ENCODE measurements around the gene TMEM30B.
A peak's percentile ranks its signal among the peaks of the same experiment; 100 is the strongest.
"Not testable (repeated sequence)": the region's sequence is repeated elsewhere in the genome, so short reads cannot be mapped to it uniquely, and the experiment has no call there.

Gene TMEM30B

DNA sequence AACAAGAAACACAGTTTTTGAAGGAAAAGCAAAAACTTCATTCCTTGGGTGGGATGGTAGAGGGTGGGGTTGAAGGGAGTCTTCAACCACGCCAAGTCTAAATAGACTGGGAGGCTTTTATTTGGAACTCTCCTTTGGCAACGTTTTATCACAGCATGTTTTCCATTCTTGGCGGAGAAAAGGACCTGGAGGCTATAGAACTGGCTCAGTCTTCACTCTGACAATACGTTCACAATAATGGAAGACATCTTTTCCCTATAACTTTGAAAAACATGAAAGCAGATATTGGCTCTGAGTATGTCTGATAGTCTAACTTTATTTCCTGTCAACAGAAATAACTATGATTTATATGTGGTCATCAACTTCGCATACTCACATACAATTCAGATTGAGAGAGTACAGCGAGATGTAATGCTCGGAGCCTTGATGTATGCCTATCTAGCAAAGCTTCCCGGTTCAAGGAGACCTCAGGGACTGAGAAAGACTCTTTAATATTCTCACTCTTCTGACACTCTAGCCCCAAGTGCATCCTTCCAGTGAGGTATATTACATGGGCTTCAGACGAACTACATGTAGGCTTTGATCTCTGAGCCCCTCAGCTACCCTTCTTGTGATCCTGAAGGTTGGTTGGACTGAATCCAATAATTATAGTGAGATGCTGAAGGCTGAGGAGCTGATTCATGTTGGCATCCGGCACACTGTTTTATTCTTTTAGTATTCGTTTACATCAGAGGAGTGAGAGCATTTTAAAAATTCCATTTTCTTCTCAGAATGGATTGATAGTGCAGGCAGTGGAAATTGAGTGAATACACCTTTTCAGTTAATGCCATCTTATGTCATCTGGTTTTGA is 14.0 kb downstream of the TMEM30B start:
- DNase-seq (ENCODE audit: low read depth in 2 of 2, low spot score in 1 of 2): no peak

DNA sequence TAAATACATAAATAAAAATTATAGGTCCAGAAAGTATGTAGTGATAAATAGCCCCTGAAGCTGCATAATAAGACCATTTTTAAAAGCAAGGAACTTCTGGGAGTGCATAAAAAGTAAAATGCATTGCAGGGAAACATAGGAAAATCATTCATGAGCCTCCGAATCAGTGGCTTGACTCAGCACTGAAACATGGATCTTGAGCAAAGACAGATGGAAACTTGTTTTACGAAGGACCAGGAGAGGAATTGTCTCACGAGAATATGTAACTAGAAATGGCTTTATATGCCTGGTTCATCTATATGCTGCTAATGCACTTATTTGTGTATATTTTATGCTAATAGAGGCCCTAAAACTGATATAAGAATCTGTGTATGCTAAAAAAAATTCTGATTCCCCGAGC is 14.7 kb downstream of the TMEM30B start:
- no peak for DNase-seq (ENCODE audit: low read depth in 2 of 2, low spot score in 1 of 2)

DNA sequence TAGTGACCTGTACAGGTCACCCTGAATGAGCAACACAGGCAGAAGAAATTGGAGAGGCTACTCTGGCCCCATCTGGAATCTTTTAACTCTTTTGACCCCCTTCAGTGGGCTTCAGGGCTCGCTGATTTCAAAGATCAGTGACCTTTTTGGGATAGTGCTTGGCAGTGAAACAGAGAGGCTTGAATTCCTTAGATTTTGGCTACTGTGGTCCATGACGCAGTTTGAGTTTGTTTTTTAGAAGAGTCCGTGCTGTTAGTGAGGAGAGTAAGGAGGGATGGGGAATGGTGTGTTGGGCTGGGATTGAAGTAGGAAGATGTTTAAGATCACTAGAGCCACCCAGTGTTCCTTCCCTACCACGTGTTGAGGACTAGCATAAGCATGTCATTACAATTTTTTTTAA is 16.5 kb downstream of the TMEM30B start:
- DNase-seq (ENCODE audit: low read depth in 2 of 2, low spot score in 1 of 2): no peak

DNA sequence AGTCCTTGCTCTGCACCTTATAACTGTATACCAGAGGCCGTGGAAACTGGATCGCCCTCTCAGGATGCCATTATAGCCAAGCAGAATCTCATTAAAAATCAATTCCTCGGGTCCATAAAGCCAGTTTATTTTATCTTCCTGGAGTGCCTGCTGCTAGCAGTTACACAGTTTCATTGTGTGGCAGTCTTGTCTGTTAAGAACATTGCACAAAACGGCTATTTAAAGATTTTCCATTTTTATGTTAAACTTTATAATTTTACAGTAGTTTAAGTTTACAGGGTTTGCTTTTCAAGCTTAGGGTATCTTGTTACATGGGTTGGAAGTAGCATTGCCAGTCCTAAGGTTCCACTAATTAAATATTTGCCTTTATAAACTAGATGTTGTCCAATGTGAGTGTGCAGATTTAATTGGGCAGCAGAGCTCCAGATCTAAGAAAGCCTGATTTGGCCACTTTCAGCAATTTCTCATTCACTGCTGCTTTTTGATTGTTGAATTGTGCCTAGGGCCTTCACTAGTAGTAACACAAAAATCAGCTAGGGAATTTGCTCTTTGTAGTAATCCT is 17.0 kb downstream of the TMEM30B start:
- DNase-seq (ENCODE audit: low read depth in 2 of 2, low spot score in 1 of 2): no peak

DNA sequence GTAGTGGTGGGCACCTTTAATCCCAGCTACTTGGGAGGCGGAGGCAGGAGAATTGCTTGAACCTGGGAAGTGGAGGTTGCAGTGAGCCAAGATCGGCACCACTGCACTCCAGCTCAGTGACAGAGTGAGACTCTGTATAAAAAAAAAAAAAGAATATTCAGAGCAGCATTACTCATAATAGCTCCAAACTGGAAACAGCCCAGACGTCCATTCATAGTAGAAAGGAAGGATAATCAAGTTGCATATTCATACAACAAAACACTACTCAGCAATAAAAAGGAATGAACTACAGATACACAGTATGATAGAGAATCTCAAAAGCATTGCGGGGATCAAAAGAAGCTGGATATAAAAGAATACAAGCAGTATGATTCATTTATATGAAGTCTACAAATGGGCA is 19.1 kb downstream of the TMEM30B start:
- no peak for DNase-seq (ENCODE audit: low read depth in 2 of 2, low spot score in 1 of 2)

DNA sequence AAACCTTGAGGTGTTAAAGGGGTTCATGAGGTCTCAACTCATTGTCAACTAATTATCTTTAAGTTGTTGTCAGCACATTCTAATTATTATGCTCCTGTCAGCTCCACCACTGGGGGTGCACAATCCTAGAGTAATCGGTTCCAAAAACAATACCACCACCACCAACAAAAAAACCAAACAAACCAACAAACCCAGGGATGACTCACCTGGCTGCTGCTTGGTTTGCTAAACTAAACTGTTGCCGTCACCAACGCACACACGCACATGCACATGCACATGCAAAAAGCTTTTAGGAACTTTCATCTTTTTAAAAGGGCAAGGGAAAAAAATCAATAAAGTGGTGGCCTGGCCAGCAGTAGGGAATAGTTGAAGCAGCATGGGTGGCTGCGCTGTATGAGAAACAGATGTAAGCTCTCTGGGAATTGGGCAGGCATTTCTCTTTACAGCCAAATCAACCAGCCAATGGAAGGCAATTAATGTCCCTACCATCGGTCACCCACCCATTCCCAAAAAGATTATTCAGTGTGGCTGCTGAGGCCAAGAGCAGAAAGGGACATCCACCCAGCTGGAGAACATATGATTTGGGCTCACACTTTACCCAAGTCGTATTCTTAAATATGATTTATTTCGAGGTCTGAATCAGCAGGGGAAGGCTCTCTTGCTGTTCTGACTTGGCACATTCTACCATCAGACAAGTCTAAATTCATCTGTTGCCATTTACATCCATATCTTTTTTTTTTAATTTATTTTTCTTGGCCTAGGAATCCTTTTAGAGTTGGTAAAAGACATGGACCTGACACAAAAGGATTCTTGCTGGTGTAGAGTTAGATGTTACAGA is 20.0 kb downstream of the TMEM30B start:
- DNase-seq (ENCODE audit: low read depth in 2 of 2, low spot score in 1 of 2): no peak

DNA sequence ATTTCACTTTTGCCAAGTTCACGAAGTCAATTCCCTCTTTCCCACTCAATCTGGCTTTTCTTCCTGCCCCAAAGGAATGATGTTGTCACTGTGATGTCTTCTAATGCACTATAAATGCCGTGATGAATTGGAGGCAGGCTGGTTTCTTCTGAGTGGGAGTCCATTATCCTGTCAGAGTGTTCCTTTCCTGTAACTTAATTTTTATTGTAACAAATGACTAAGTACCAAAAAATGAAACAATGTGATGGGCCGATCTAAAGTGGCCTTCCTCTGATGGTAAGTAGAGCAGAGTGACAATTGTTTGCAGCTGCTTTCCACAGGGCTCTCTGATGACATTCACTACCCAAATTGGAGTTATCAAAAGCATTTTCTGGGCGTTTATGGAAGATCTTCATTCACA is 22.2 kb downstream of the TMEM30B start:
- no peak for DNase-seq (ENCODE audit: low read depth in 2 of 2, low spot score in 1 of 2)

DNA sequence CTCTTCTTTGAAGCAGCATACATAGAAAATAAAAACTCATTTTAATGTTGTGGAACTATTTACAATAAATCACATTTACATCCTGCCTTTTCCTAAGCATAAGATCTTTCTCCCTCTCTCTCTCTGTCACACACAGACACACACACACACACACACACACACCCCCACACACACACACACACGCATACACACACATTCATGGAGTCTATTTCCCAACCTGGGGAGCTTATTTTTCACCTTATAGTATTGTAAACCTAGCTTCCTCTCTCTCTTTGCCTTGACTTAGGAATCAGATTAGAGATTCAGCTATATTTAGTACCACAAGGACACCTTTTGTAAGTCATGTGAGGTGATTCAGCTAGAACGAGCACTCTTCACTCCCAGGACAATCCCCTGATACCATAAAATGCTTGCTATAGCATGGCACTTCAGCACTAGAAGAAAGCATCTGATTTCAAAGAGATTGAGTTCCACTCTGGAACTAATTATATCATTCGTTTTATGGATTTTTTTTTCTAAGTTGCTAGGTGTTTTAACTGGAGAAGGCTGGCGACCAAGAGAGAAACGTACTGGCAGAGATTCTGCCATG is 23.6 kb downstream of the TMEM30B start:
- DNase-seq (ENCODE audit: low read depth in 2 of 2, low spot score in 1 of 2): no peak

DNA sequence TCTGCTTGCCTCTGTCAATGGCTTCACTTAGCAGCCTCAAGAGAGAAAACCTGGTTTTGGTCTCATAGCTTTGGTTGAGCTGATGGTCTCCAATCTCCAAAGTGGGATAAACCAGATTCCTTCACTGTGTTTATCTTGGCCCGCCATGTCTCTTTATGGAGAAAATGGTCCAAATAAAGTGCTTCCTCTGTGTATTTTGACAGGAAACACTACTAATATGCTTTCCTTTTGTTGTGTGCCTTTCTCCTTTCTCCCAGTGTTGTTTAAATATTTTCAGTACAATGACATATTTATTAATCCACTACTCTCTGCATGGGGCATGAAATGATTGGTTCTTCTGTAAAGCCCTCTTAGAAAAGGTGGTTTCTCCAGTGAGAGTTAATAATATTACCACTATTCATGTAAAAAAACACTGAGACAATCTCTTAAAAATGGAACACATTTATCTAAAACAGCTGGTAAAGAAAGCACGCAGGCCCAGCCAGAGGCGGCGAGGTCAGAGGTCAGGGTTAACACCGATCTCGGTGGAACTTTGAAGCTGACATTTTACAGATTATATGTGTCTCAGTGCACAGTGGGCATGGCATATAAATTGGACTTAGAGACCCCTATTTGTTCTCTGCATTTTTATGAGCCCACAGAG is 24.2 kb downstream of the TMEM30B start:
- DNase-seq (ENCODE audit: low read depth in 2 of 2, low spot score in 1 of 2): no peak

DNA sequence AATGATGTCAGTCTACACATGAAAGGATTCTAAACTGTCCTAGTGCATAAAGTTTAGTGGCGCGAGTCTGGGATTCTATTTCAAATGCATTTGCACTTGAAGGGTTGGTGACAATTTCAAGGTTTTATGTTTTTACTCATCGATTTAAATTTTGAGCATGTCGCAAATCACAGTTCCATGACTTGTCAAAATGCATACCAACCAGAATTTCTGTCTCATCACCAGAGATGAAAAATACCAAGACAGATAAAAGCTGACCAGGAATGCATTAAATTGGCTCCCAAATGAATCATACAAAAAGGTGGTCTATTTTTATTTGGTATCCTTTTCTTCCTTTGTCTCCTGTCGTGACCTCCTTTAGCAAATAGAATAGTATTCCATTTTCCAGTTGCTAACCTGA is 25.2 kb downstream of the TMEM30B start:
- DNase-seq (ENCODE audit: low read depth in 2 of 2, low spot score in 1 of 2): no peak

DNA sequence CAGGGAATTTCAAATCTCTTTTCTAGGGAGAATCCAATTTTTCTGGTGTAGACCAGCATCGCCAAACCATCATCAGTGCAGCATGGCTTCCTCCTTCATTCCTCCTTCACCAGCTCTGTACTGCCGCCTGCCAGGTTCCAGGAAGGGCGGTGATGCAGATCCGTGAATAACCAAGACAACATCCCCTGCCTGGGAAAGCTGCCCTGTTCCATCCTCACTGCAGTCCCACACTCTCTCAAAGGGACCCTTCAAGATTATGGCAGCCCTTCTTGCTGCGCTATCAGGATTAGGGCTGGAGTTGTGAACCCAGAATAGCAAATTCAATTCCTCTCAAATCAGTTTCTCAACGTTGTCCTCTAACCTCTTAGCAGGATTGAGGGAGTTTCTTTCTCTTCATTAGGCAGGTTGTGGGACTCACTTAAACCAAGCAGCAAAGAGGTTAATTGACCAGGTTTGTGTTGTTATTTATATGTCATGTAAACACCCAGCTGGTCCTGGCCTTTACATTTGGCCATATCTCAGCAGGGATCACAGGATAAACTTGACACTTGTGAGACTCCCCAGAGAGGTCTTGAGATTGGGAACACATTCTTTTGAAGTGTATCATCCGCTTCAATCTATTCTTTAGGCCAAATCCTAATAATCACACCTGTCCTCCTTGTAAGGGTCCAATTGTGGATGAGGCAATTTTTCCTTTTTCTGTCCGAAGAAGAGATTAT is 26.2 kb downstream of the TMEM30B start:
- DNase-seq (ENCODE audit: low read depth in 2 of 2, low spot score in 1 of 2): no peak

DNA sequence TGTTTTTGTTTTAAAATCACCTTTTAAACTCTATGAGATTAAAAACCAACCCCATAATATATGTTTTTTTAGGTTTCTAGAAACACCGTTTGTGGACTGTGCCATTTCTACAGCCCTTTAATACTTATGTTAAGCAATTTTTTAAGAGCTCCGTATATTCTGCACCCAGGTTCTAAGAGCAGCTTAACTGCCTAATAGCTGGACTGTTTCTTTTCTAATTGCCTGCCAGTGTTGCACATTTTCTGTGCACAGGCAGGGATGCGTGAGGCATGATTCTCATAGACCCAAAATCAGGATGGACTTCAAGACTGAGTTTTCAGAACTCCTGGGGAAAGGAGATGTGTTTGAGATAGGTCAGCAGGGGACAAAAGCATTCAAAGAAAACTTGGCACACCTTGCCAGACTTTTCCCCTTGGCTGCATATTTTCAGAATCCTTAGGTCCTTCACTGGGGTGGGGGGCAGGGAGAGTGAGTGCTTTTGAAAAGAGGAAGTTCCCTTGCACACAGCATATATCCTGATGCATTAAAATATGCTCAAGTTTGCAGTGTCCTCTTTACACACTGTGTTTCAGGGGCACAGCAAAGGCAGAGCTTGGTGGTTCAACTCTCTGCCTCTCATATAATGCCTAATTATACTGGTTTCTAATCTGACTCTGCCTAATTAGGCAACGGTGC is 27.9 kb downstream of the TMEM30B start:
- DNase-seq (ENCODE audit: low read depth in 2 of 2, low spot score in 1 of 2): no peak

DNA sequence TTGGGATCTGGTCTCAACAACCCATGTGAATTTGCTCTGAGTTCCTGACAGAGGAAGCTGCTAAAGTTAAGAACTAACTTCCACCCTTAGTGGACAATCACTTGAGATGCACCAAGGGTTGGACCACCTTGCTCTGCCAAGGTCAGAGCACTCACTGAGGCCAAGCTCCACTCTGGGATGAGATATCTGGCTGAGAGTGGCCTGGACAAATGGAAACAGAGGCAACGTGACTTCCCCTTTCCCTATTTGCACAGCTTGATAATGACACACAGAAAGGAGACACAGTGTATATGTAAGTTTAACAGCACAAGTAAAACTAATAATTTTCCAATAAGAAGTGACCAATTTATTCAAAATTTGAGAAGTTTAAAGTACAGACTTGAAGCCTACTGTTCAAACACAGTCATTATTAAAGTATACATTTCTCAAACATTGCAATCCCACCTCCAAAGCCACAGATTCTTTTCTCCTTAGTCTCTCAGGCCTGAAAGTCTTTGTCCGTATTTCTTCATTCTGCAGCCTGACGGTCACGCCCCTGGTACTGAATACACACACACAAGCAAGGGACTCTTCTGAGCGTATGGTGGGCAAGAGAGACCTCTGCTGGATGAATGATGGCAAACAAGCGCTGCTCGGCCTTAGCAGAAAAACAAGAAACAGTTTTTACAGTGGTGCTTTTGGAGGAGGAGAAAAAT is 28.6 kb downstream of the TMEM30B start:
- peak in 1 of 2 donors; percentile 9 for DNase-seq (ENCODE audit: low read depth in 2 of 2, low spot score in 1 of 2)

DNA sequence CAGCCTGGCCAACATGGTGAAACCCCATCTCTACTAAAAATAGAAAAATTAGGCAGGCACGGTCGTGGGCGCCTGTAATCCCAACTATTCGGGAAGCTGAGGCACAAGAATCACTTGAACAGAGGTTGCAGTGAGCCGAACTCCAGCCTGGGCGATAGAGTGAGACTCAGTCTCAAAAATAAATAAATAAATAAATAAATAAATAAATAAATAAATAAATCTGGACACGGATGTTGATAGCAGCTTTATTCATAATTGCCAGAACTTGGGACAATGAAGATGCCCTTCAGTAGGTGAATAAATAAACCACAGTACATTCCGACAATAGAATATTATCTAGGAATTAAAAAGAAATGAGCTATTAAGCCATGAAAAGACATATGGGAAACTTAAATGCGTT is 31.1 kb downstream of the TMEM30B start:
- DNase-seq (ENCODE audit: low read depth in 2 of 2, low spot score in 1 of 2): no peak

DNA sequence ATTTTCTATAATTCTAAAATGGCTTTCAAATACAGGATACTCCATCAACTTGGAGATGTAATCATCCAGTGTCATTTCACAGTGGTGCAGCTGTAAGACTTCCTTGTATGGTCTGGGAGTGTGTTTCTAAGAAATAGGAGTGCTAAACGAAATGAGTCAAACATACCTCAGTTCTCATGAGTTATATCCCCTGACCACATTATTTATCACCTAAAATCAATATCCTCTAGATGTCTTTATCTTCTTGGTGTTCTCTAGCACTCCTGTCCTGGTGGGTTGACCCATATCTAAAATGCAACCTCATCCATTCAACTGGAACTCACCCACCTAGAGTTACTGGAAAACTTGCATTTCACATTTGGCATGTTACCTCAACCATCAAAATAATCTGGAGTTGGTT is 33.2 kb downstream of the TMEM30B start:
- no peak for DNase-seq (ENCODE audit: low read depth in 2 of 2, low spot score in 1 of 2)

DNA sequence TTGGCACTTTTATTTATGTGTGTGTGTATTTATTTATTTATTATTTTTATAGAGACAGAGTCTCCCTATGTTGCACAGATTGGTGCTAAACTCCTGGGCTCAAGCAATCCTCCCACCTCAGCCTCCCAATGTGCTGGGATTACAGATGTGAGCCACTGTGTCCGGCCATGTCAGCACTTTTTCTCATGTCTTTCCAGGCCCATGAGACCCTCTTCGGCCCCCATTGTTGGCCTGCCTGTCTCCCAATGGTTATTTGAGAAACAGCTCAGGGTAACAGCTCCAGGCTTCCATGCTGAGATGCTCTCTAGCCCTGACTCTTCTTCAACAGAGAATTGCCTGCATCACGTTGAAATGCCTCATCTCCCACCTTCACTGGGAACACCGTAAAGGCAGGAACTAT is 34.4 kb downstream of the TMEM30B start:
- DNase-seq (ENCODE audit: low read depth in 2 of 2, low spot score in 1 of 2): no peak

DNA sequence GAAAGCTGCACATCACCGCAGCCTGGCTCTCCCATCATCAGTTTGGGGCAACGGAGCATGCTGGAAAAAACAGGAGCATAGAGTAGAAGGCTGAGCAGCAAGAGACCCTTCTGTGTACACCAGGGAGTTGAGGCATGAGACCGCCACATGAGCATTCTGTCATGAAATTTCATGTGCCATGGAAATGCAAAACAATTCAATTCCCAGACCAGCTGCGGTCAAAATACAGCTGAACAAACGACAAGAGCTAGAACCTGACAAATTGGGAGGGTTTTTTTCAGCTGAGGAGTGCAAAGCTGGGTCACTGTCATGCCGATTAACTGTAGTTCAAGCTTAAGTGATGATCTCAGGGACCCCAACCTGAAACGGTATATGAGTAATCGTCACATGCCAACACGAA is 37.1 kb downstream of the TMEM30B start:
- no peak for DNase-seq (ENCODE audit: low read depth in 2 of 2, low spot score in 1 of 2)

DNA sequence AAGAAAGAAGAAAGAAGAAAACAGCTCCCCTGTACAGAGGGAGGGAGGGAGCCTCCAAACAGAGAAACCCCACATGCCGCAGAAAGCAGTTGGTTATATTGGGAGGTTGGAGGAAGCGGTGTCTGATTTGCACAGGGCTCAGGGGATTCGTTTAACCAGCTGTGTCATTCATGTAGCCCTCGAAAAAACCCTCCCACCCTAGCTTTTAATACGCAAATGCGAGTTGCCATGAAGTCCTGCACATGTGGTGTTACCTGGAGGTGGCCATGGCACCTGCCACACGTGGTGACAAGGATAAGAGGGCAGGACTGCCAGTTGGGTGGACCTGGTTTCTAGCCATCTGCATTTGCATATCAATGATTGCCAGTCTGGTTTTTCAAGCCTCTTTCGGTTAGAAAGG is 40.9 kb downstream of the TMEM30B start:
- DNase-seq (ENCODE audit: low read depth in 2 of 2, low spot score in 1 of 2): no peak

DNA sequence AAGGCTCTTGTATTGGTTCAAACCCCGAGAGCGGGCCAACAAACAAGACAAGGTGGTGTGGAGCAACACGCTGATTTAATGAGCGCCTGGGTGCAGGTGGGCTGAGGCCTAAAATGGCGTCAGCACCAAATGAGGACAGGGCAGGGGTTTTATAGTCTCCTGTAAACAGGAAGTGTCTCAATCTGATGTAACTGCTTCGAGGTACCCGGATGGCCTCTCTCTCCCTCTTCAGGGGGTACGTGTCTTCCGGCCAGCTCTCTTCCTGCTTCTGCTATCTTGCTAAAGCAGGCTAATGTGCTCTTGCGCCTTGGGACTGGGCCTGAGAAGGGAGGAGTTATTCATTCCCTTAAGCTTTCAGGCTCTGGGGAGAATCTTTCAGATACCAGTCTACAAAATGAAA is 41.9 kb downstream of the TMEM30B start:
- not testable (repeated sequence) for DNase-seq (ENCODE audit: low read depth in 2 of 2, low spot score in 1 of 2)
